HepG2 (cell line): ENCODE data around the gene DRD1.

ENCODE experiments used
- ATF5 ChIP-seq: sonication (generic); formaldehyde crosslinking; IDR thresholded peaks from 2 replicates; pipeline ENCODE4 v1.4.0; 2020; ENCODE audit warnings: mild to moderate bottlenecking, low read depth, missing genetic modification reagents
- BCL6 ChIP-seq: IDR thresholded peaks from 2 replicates; pipeline ENCODE4 v1.6.1; 2016; ENCODE audit warnings: missing genetic modification reagents, missing compliant biosample characterization
- CTCF ChIP-seq: sonication (generic); formaldehyde crosslinking; IDR thresholded peaks from 2 replicates; pipeline ENCODE4 v1.5.0; 2020; ENCODE audit warnings: mild to moderate bottlenecking, missing genetic modification reagents, moderate library complexity
- NCOR1 ChIP-seq: fragments of 200-600 bp; sonication (generic); IDR thresholded peaks from 2 replicates; pipeline ENCODE4 v1.7.0; 2017; ENCODE audit warnings: antibody characterized with exemption, low read length, borderline replicate concordance
- NFE2 ChIP-seq: sonication (generic); formaldehyde crosslinking; IDR thresholded peaks from 2 replicates; pipeline ENCODE4 v1.4.0; 2020; ENCODE audit warnings: missing genetic modification reagents
- PBX3 ChIP-seq: sonication (generic); formaldehyde crosslinking; IDR thresholded peaks from 2 replicates; pipeline ENCODE4 v1.8.1; 2023; ENCODE audit warnings: missing genetic modification reagents, inconsistent platforms, borderline replicate concordance
- POLR2A ChIP-seq, 2 experiments: IDR thresholded peaks; 2 replicates each; pipeline ENCODE4 v1.6.1; 2011; ENCODE audit warnings: low read depth in 2 of 2, low read length in 2 of 2, mild to moderate bottlenecking in 1 of 2, moderate library complexity in 1 of 2; ENCODE audit not compliant: insufficient read depth in 1 of 2
- PREB ChIP-seq: sonication (generic); formaldehyde crosslinking; IDR thresholded peaks from 2 replicates; pipeline ENCODE4 v1.4.0; 2020; ENCODE audit warnings: missing genetic modification reagents
- TCF12 ChIP-seq, 2 experiments: fragments of 450-650 bp in 1 of 2; sonication (generic) in 1 of 2; formaldehyde crosslinking in 1 of 2; IDR thresholded peaks; 2 replicates each; pipeline versions ENCODE4 v1.6.1 to v1.8.0; 2017 to 2022; ENCODE audit warnings: antibody characterized with exemption in 1 of 2, mild to moderate bottlenecking in 1 of 2, missing genetic modification reagents in 1 of 2, moderate library complexity in 1 of 2
- ZNF282 ChIP-seq: fragments of 450-650 bp; IDR thresholded peaks from 2 replicates; pipeline ENCODE4 v1.6.1; 2018; ENCODE audit not compliant: partially characterized antibody
- ZNF431 ChIP-seq: sonication (generic); formaldehyde crosslinking; IDR thresholded peaks from 2 replicates; pipeline ENCODE4 v1.9.0; 2022; ENCODE audit warnings: missing genetic modification reagents, low read depth, mild to moderate bottlenecking, borderline replicate concordance
- ZNF558 ChIP-seq: sonication (generic); formaldehyde crosslinking; IDR thresholded peaks from 2 replicates; pipeline ENCODE4 v1.9.0; 2022; ENCODE audit warnings: mild to moderate bottlenecking, missing genetic modification reagents, borderline replicate concordance
- ZZZ3 ChIP-seq: sonication (generic); formaldehyde crosslinking; IDR thresholded peaks from 2 replicates; pipeline ENCODE4 v1.4.0; 2020; ENCODE audit warnings: missing genetic modification reagents, mild to moderate bottlenecking, borderline replicate concordance

- TF ChIP-seq BCL6 (CRISPR knock-in tag) = no peak
- TF ChIP-seq ZNF282 = no peak
- TF ChIP-seq ZZZ3 (CRISPR knock-in tag) = no peak
- no peak for TF ChIP-seq PREB (CRISPR knock-in tag)
- no peak for TF ChIP-seq POLR2A (IDR thresholded peaks at IDR 0.05; ENCODE audit: insufficient read depth in 1 of 2, low read depth in 2 of 2, low read length in 2 of 2)
- no peak for TF ChIP-seq TCF12 (IDR thresholded peaks at IDR 0.05)
- no peak for TF ChIP-seq TCF12 (CRISPR knock-in tag; IDR thresholded peaks at IDR 0.05)
- TF ChIP-seq NFE2 = no peak
- no peak for TF ChIP-seq NCOR1
- TF ChIP-seq CTCF (CRISPR knock-in tag) = no peak
- no peak for TF ChIP-seq ZNF431 (CRISPR knock-in tag)
- no peak for TF ChIP-seq ZNF558 (CRISPR knock-in tag)
- no peak for TF ChIP-seq ATF5 (CRISPR knock-in tag)
- TF ChIP-seq PBX3 (CRISPR knock-in tag) = no peak
These were observed 21.9 kb downstream of the DRD1 start for GRCh38 chr5:175422058-175422457.
